8988T (cell line): ENCODE data around the gene LAMB3.

Source experiments
- DNase-seq: peaks from one replicate; pipeline ENCODE4 v3.0.0; 2011

The LAMB3 gene

DNA sequence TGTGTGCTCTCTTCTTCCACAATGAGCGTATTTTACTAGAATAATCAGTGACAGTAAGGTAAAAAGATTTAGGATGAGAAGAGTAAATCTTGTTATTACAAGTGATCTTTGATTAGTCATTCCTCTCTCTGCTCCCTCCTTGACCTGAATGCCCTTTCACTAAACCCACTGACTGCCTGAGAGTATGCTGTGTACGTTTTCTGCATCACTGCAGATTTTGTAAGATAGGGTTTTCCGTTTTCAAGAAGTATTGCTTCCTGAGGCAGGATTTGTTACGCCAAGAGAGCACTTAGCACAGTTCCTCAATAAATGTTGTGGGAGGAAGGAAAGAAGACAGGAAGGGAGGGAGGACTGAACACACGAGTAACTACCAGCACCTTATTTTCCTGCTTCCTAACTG is 7.7 kb upstream of the LAMB3 start:
- DNase-seq = no peak

DNA sequence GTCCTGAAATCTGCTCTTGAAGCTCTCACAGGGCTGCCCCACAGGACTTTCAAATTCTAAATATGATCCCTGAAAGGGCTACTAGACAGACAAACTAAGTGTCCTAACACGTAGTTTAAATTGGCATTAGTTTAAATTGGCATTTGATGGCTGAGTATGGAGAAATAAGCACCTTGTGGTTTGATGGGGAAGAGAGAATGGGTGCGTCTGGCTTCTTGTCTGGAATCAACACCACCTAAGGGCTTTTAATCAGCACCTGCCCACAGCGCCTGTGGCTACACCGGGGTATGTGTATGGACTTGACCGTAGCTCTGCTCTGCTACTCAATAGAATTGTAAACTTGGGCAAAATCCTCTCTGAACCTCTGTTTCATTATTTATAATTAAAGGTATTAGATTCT is 5.7 kb upstream of the LAMB3 start:
- no peak for DNase-seq

DNA sequence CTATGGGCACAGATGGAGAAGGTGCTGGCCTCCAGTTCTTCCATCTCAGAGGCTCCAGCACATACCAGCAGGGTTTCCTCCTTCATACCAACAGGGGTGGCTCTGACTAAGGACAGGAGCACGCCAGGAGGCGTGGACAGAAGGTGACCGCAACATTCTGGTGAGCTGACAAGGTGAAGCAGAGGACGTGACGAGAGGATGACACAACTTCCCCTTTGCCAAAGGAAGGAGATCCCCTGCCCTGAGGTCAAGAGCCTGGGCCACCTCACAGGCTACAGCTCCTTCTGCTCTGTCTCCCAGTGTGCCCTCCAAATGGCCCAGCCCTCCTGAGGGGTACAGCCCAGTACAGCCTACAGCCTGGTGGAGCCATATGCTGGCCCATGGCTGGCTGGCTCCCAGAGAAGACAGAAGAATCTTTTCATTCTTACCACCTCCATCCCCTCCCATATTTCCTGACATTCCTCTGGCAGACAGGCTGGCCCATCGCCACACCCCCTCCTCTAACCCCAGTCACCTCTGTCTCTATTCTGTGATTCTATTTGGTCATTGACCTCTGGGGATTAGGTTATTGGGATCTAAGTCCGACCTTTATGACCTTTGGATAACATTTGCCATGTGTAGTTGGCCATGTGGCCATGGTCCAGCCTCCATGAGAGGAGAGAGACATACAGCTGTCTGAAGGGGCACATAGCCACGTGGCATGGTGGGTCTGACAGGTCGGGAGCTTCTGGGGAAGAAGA is 5.1 kb upstream of the LAMB3 start:
- DNase-seq = peak; percentile 51

DNA sequence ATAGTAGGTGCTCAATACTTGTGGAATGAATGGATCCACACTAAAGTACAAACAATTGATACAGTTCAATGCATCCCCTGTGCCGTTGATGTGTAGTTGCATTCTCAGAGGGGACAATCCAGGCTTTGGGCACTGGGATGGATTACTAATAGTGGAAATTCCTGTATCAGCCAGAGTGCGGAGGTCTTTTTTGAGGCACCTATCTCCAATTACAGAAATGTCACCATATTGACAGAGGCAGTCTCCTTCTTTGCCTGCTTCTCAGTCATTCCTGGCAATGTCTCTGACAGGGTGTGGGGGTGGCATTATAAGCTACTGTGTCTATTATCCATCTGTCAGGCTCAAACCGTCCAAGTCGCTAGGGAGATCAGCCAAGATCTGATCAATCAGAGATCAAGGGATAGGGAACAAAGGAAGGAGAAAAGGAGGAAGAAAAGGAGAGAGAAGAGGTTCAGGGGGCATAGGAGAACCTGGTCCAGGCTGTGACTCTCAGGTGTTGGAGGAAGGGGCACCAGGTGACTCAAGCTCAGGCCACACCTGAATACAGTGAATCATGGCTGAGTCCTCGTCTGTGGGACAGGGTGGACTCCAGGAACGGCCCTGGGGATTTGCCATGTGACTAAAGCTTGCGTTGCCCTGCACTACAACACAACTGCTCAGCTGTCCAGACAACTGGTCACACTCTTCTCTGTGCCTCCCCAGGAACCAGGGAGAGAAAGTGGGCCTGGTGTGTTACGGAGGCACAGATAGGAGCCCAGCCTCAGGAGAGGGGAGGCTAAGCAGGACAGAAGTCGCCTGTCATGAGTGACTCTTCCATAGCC is 3.4 kb upstream of the LAMB3 start:
- no peak for DNase-seq

DNA sequence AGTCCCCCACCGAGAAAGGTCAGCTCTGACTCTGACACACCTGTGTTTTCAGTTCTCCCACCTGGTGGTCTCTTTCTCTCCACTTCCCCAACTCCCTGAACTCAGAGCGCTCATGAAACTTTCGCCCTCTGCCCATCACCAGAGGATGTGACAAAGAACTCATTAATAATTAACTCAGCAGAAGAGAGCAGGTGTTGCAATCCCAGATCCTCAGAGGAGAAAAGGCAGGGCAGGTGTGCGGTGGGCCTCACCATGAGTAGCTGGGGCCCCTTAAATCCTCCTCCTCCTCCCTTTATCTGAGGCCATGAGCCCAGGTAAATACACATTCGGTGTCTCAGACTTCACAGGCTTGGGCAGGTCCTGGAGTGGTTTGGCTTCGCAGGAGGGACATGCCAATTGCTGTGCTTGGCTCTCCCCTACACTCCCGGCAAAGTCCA is 1.7 kb upstream of the LAMB3 start:
- DNase-seq = no peak

DNA sequence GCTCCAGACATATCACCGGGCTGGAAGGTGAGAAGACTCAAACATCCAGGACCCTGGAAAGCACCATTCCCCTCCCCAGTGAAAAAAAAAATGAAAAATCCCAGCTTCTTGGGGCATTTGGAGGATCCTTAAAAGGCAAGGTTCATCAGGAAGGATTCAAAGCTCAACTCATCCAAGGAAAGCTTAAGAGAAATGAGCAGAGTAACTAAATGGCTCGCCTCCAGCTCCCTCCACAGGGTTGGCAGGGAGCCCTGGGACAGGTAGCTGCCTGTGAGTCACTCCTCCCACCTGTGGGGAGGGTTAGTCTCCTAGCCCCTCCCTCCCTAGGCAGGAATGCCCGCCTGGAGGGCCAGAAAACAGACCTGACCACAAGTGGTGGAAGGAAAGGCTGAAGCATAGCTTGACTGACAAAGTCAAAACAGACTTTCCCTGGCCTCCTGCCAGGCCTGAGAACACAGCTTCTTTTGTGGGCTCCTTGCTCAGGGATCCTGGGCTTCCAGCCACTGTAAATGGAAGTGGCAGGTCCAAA is 712 bp upstream of the LAMB3 start:
- DNase-seq = no peak

DNA sequence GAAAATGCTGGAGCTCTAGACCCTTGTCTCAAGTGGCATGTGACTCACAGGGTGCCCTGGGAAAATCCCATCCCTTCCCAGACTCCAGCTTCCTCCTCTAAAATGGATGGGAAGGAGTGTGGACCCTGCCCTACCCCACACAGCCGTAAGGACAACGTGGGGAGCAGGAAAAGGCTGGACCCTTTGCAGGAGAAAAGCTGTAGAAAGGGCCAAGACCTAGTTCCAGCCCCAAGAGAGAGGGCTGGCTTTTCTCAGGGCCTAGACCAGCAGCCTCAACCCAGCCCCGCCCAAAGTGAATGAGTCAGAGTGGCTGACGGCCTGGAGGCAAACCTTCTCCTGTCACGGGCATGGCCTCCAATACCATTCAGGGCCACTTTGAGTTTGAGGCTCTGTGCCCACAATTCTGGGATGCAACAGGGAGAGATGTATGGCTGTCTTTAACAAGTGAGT is 1.1 kb downstream of the LAMB3 start:
- peak; percentile 46 for DNase-seq

DNA sequence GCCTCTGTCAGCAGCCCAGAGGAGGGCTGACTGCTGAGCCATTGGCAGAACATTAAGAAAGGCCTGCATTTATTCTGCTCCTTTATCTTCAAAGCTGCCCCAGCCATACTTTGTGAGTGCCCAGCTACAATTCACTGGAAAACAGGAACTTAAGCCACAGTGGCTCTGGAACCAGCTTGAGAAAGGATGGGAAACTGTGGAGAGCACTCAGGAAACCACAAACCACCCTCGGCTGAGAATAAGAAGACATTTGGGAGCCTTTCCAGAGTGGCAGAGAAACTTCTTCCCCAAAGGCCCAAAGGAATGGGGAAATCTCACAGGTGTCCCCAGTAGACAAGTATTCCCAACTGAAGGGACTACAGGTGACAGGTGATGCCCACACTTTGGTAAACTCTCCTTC is 1.8 kb downstream of the LAMB3 start:
- no peak for DNase-seq

DNA sequence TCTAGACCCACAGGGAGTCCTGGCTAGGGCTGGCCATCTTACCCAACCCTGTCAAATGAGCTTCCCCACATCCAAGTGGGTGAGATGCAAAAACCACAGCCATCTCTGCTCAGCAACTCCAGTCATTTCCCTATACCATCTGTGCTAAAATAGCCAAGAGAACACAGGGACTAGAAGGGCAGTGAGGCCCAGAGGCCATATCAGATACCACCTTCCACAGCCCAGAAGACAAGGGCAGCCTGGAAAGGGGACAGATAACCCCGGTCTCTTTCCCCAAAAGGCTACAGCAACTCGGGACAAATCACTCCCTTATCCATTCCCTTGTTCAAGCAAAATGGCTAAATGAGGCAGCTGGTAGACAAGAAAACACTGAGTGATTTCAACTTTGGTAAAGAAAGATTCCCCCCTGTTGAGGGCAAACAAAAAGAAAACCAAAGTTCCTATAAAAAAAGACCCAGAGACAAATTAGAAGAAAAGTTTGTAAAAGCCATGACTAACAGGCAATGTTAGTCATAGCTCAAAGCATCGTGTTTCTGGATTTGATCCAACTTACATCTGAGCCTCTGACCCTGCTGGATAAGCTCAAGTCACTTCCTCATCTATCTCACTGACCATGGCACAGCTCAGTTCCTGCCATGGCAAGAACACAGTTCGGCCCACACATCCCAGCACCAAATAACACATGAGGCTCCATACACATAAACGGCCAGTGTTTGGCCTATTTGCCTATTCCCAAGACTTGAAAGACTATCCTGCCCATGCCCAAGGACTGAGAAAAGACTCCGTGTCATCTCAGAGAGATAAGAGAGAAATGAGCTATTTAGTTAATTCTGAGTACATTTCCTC is 3.1 kb downstream of the LAMB3 start:
- DNase-seq = no peak

DNA sequence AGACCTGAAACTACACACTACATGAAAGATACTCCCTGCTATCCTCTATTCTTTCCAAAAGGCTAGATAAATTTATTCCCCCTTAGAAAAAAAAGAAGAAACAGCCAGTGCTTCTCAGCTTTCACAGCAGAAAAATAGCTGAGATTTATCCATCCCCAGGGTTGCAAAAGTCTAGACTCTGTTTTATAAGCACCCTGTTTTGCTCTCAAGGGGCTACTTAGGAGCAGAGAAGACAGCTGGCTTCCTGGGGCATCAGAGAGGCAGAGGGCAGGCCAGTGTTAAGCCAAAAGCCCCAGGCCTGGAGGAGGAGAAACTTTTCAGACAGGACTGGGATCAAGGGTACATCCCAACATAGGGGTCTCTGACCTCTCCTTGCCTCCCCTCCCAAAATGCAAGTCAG is 3.9 kb downstream of the LAMB3 start:
- DNase-seq = no peak

DNA sequence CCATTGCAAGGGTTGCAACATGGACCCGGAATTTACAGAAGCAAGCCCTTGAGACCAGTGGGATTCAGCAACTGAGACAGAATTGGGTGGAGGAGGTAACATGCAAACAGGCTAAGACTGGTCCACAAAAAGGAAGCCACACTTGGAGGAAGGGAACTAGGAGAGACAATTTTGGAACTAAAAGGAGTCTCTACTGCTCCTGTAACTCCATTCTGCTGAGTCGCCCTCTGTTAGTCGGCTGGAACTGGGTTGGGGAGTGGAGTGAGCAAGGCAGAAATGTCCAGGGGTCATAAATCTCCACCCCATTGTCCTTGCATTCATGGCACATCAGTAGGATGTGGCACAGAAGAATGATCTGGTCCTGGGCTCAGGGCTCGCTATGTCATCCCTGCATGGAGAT is 5.1 kb downstream of the LAMB3 start:
- DNase-seq = no peak

DNA sequence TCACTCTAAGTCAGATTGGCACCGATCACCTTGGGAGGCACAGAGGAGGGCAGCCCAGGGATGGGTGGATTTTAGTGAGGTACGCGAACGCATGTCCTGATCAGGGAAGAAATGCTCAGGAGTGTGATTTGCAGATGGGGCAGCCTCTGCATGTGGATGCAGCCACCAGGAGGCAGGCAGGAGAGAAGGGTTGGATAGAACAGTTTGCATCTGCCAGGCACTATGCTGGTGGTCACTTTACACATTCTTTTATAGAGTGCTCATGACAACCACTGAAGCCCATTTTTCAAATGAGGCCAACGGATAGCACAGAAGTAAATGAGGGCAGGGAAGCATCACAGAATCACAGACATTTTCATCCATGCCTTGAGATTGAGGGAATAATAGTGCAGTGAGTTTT is 5.7 kb downstream of the LAMB3 start:
- DNase-seq = no peak

DNA sequence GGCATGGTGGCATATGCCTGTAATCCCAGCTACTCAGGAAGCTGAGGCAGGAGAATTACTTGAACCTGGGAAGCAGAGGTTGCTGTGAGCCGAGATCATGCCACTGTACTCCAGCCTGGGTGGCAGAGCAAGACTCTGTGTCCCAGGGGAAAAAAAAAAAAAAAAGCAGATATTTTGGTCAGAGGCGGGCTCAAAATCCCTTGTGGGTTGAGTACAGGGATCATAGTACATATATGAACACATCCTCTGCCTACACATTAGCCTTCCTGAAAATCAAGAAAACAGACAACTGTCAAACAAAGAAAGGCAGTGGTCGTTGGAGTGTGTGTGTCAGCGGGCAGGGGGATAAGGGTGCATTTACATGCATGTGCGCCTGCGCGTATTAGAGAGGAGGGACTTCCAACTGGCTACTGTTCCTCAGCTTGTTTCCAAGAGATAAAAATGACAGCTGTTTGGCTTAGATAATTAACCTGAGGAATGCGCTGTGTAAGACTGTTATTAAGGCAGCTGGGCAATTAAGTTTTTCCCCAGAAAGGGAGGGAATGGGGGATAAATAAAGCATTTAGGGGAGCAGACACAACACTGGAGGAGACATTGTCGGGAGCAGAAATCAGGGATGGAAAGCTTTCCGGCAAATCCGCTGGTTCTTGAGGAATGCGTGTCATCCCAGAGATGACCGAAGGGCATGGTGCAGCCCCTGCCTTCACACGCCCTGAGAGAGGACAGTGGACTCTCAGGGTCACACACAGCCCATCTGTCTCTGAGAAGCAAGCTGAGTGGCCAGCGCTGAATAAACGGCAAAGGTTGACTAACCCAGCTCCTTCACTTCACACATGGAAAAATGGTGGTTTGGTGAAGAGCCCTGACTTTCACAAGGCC is 6.4 kb downstream of the LAMB3 start:
- no peak for DNase-seq

DNA sequence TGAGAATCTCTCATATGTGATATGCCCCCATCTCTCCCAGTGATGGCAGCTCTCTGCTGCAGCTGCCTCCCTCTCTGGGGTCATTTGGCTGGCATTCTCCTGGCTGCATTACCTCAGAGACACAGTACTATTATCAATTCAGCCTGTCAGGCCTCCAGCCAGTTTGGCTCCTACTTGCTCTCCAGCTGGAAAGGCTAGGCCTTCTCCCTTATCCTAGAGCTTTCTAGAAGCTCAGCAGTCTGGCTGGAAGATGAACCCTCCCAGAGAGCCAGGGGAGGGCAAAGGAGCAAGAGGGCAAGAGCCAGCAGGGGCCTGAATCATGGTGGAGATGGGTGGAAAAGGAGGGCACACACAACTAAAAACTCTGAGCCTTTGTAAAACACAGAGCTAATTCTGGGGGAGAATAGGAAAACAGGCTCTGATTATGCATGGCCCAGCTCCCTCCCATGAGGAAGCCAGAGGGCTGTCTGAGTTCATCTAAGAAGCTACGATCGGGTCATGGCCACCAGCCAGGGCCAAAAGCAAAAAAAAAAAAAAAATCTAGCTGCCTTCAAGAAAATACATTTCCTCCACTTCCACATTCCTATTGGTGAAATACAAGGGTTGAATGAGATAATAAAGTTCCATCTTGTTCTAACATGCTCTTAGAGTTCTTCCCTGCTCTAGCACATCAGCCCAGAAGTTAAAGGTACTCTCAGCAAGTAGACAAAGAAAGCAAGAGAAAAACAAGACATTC is 8.8 kb downstream of the LAMB3 start:
- DNase-seq = no peak

DNA sequence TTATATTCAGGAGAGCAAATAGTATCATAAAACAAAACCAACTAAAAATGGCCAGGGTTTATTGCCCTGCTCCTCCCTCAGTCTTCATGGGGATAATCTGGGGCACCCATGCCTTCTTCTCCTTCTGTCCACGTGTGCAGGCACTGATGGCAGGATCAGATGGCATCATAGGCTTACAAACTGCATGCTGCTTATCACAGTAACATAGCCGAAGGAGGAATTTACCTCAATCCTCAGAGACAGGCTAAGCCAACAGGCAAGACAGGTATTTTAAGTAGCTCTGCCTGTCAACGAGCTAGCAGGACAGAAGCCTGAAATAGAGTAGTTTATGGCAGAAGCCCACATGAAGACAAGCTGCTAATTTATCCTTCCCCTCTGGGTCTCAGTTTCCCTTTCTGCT is 9.4 kb downstream of the LAMB3 start:
- DNase-seq = no peak

DNA sequence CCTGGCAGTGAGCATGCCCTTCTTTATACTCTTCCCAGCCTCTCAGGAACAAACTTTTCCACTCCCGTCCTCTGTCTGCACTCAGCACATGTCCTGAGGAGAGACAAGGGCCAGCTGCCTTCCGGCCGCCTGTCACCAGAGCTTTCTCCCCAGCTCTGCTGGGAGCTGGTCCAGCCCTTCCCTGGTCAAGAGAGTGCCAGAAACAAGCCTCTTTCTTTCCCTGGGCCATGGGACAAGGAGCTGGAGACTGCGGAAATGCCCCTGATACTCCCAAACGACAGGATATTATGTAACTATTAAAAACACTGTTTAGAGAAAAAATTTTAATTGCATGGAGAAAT is 10.4 kb downstream of the LAMB3 start:
- DNase-seq = no peak

DNA sequence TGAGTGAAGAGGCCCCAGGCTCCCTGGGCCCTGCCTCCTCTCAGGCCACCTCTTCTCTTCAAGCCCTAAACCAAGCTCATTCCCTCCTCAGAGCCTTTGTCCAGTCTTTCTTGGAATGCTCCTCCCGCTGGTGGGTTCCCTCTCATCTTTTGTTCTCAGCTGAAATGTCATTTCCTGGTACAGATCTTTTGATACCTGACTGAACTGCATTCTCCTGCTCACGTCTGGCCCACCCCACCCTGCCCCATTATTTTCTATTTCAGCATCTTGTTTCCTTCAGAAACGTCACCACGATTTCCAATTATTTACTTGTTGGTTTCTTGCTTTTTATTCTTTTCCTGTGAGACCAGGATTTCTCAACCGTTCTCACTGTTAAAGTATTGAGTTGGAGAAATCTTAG is 16.4 kb downstream of the LAMB3 start:
- DNase-seq = no peak

DNA sequence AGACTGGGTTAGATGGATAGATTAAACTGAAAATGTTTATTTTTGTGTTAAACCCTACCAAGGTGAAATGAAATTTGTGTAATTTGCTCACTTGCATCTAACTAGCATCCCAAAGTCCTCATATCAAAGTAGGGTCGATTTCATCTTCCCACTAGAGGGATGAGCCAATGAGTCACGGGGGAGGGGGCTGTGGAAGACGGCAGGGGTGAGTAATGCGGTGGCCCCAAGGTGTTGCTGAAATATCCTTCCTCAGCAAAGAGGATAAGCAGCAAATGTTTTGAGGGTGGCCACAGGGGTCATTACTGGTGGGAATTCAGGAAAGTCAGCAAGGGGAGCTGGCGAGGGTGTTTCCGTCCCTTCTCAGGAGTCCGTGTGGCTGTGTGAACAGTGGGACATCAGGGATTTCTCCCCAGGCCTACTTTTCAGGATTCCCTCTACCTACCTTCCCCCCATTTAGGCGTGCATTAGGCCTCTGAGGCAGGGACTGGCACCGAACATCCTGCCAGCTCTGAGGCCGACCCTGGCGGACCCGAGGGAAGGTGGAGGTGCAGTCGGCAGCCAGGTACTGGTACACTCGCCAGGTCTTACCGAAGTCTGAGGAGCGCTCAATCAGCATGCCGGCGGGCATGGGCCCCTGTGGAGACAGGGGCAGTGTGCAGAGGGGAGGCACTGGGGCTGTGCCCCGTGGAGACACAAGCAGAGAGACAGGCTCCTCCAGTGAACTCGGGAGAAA is 18.1 kb downstream of the LAMB3 start:
- no peak for DNase-seq

DNA sequence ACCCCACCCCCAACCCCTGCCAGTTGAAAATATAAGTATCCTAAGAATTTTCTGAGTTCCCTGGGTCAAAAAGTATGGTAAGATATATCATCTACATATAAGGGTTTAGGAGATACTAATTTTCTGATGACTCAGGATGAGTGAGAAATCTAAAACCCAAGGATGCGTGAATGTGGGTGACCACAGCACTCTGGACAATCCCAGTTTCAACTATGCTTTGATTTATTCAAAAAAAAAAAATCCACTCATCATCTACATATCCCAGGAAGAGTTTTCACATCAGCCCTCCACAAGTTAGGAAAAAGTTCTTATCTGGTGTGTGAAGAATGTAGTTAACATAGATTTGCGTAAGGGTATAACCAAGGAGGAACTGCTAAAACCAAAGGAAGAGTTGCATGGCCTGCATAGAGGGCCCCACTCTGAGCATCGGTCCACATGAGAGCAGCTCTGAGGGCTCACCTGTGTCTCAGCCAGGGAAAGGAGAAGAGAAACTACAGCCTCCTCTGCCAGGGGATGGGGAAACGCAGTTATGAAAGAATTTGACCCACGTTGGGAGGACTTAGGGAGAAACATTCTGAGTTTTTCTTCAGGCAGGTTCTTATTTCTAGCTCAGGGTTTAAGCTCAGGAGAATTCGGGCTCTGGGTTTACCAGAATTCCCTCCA is 18.8 kb downstream of the LAMB3 start:
- no peak for DNase-seq
